Astrocyte (in vitro differentiated cells and primary cell): Measurements from ENCODE around the gene CNTNAP4. TPM values are rescaled to one million over a fixed set of nuclear protein-coding genes. Genes with fewer than 3 reads are reported as not detected.

Experiments used
- DNase-seq: peaks from one replicate; pipeline ENCODE4 v3.0.0-alpha.2; 2010; ENCODE audit warnings: low read depth
- FAIRE-seq: peaks from 2 replicates; lab custom pipeline; 2011; peaks lifted over from hg19 to GRCh38; lab: Jason Lieb, UNC
- H2AFZ ChIP-seq: 2 replicates; pipeline ENCODE4 v1.6.0; 2012; ENCODE audit warnings: low read depth, low read length, inconsistent platforms
- H3K27ac ChIP-seq: 2 replicates; pipeline ENCODE4 v1.5.1; 2011; ENCODE audit warnings: low read depth, low read length, inconsistent platforms
- H3K27me3 ChIP-seq: 2 replicates; pipeline ENCODE4 v1.6.0; 2011; ENCODE audit warnings: low read length, inconsistent platforms; ENCODE audit not compliant: insufficient read depth
- H3K36me3 ChIP-seq: 2 replicates; pipeline ENCODE4 v1.5.1; 2011; ENCODE audit warnings: low read length, inconsistent platforms; ENCODE audit not compliant: insufficient read depth
- H3K4me1 ChIP-seq: 2 replicates; pipeline ENCODE4 v1.5.1; 2011; ENCODE audit warnings: low read length, inconsistent platforms; ENCODE audit not compliant: insufficient read depth
- H3K4me2 ChIP-seq: 2 replicates; pipeline ENCODE4 v1.6.0; 2012; ENCODE audit warnings: low read length, inconsistent platforms
- H3K4me3 ChIP-seq: 2 replicates; pipeline ENCODE4 v1.5.1; 2011; ENCODE audit warnings: low read depth, mild to moderate bottlenecking, low read length, inconsistent platforms; ENCODE audit not compliant: insufficient read depth
- H3K79me2 ChIP-seq: 2 replicates; pipeline ENCODE4 v1.6.0; 2012; ENCODE audit warnings: mild to moderate bottlenecking, low read length, inconsistent platforms; ENCODE audit not compliant: insufficient read depth
- H3K9ac ChIP-seq: 2 replicates; pipeline ENCODE4 v1.6.0; 2012; ENCODE audit warnings: mild to moderate bottlenecking, low read length, inconsistent platforms
- H3K9me3 ChIP-seq: 2 replicates; pipeline ENCODE4 v1.5.1; 2012; ENCODE audit warnings: low read depth, mild to moderate bottlenecking, low read length, inconsistent platforms; ENCODE audit not compliant: insufficient read depth
- H4K20me1 ChIP-seq: 2 replicates; pipeline ENCODE4 v1.6.0; 2012; ENCODE audit warnings: low read length, inconsistent platforms; ENCODE audit not compliant: insufficient read depth
- H3K27ac Mint-ChIP-seq: one replicate; pipeline ENCODE4 v1.8.0; 2021; ENCODE audit warnings: mild to moderate bottlenecking, mixed read lengths; ENCODE audit not compliant: unreplicated experiment
- H3K27me3 Mint-ChIP-seq: one replicate; pipeline ENCODE4 v1.8.0; 2021; ENCODE audit warnings: low read depth, mixed read lengths; ENCODE audit not compliant: unreplicated experiment
- H3K36me3 Mint-ChIP-seq: one replicate; pipeline ENCODE4 v1.8.0; 2021; ENCODE audit warnings: low read depth, mixed read lengths; ENCODE audit not compliant: unreplicated experiment
- H3K4me1 Mint-ChIP-seq: one replicate; pipeline ENCODE4 v1.8.0; 2021; ENCODE audit warnings: low read depth, mixed read lengths; ENCODE audit not compliant: unreplicated experiment
- H3K4me3 Mint-ChIP-seq: one replicate; pipeline ENCODE4 v1.8.0; 2021; ENCODE audit warnings: mild to moderate bottlenecking, moderate library complexity, mixed read lengths; ENCODE audit not compliant: unreplicated experiment
- H3K9me3 Mint-ChIP-seq: one replicate; pipeline ENCODE4 v1.8.0; 2021; ENCODE audit warnings: mild to moderate bottlenecking, mixed read lengths; ENCODE audit not compliant: unreplicated experiment
- EZH2 ChIP-seq: IDR thresholded peaks from 2 replicates; pipeline ENCODE4 v1.6.1; 2012; ENCODE audit warnings: mild to moderate bottlenecking, low read length, inconsistent platforms; ENCODE audit not compliant: insufficient read depth
- total RNA-seq: library from RNA; stranded (reverse); gene quantifications from 2 replicates; pipeline ENCODE4 v1.2.1, GENCODE V29; 2021
- TF ChIP-seq, protein P1 (sequence below): IDR thresholded peaks from 2 replicates; pipeline ENCODE4 v1.5.1; 2011; ENCODE audit warnings: low read depth, mild to moderate bottlenecking, inconsistent platforms, low read length, moderate library complexity; ENCODE audit not compliant: insufficient read depth

Gene CNTNAP4
- total RNA-seq, 1 donor from 2014 or later, result not detected

DNA sequence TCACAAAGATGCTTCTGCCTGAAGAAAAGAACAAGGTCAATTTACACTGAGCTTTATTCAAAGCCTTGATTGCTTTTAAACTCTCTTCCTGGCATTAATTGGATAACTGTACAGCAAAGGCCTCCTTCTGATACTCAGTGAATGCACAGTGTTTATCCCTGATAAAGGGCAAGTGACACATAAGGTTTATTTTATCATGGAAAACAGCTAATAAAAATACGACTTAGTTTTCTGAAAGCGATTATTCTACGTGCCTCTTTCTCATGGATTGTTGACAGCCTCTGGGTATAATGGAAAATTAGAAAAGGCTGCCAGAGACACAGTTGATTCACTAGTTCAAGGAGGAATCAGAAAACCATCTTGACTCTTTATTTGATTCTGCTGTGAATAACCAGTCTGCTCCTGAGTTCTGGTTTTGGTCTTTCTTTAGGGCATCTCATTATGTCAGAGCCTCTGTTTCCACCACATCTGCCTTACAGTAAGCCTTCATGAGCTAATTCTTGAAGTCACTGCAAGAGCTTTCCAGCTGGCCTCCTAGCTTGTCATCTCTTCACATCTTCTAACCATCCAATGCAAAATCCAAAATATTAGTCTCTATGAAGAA lies 212.9 kb downstream of the CNTNAP4 start:
- no peak overlapping the region for H2AFZ ChIP-seq
- no peaks in the 10 kb centered on the region for H3K27me3 Mint-ChIP-seq

GRCh38 chr16:76500006-76500405 lies 222.8 kb downstream of the CNTNAP4 start:
- Mint-ChIP-seq H3K27ac (no peak overlapping the region), H3K36me3 (no peaks in the 10 kb centered on the region)
- H4K20me1 ChIP-seq, result no peaks in the 10 kb centered on the region

More for the DNA sequence above, 212.9 kb downstream of the CNTNAP4 start:
- FAIRE-seq, result no peak
- H3K36me3 Mint-ChIP-seq, result no peaks in the 10 kb centered on the region
- H3K9me3 Mint-ChIP-seq, result no peaks in the 10 kb centered on the region
- no peak overlapping the region for H3K27ac ChIP-seq
- no peak for DNase-seq
- no peaks in the 10 kb centered on the region for H4K20me1 ChIP-seq
- H3K9ac ChIP-seq, result no peak overlapping the region
- H3K4me1 ChIP-seq, result no peaks in the 10 kb centered on the region
- no peaks in the 10 kb centered on the region for H3K27me3 ChIP-seq
- TF ChIP-seq, protein P1, sequence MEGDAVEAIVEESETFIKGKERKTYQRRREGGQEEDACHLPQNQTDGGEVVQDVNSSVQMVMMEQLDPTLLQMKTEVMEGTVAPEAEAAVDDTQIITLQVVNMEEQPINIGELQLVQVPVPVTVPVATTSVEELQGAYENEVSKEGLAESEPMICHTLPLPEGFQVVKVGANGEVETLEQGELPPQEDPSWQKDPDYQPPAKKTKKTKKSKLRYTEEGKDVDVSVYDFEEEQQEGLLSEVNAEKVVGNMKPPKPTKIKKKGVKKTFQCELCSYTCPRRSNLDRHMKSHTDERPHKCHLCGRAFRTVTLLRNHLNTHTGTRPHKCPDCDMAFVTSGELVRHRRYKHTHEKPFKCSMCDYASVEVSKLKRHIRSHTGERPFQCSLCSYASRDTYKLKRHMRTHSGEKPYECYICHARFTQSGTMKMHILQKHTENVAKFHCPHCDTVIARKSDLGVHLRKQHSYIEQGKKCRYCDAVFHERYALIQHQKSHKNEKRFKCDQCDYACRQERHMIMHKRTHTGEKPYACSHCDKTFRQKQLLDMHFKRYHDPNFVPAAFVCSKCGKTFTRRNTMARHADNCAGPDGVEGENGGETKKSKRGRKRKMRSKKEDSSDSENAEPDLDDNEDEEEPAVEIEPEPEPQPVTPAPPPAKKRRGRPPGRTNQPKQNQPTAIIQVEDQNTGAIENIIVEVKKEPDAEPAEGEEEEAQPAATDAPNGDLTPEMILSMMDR, result no peak
- no peak for TF ChIP-seq EZH2
- no peak overlapping the region for H3K4me2 ChIP-seq
- no peak overlapping the region for H3K4me3 Mint-ChIP-seq
- no peaks in the 10 kb centered on the region for H3K36me3 ChIP-seq
- H3K27ac Mint-ChIP-seq, result no peak overlapping the region
- H3K4me3 ChIP-seq, result no peak overlapping the region
- H3K9me3 ChIP-seq, result no peaks in the 10 kb centered on the region
- no peaks in the 10 kb centered on the region for H3K79me2 ChIP-seq
- no peaks in the 10 kb centered on the region for H3K4me1 Mint-ChIP-seq

GRCh38 chr16:76502063-76502462 lies 224.9 kb downstream of the CNTNAP4 start:
- H4K20me1 ChIP-seq, result no peaks in the 10 kb centered on the region
- no peaks in the 10 kb centered on the region for H3K79me2 ChIP-seq
- no peaks in the 10 kb centered on the region for H3K36me3 Mint-ChIP-seq
- no peak overlapping the region for H3K27ac ChIP-seq
- H3K9me3 Mint-ChIP-seq, result no peaks in the 10 kb centered on the region
- H3K4me3 ChIP-seq, result no peak overlapping the region
- H3K36me3 ChIP-seq, result no peaks in the 10 kb centered on the region
- no peak overlapping the region for H3K4me2 ChIP-seq
- TF ChIP-seq, protein P1, result no peak
- no peak for TF ChIP-seq EZH2
- H2AFZ ChIP-seq, result no peak overlapping the region
- no peak for DNase-seq
- no peaks in the 10 kb centered on the region for H3K4me1 Mint-ChIP-seq
- no peak overlapping the region for H3K27ac Mint-ChIP-seq
- no peak overlapping the region for H3K9ac ChIP-seq
- no peak for FAIRE-seq
- H3K27me3 Mint-ChIP-seq, result no peaks in the 10 kb centered on the region
- no peaks in the 10 kb centered on the region for H3K4me1 ChIP-seq
- no peaks in the 10 kb centered on the region for H3K27me3 ChIP-seq
- peaks cover 2% of the 10 kb centered on the region for H3K9me3 ChIP-seq
- no peak overlapping the region for H3K4me3 Mint-ChIP-seq

More at GRCh38 chr16:76500006-76500405, 222.8 kb downstream of the CNTNAP4 start:
- Histone ChIP-seq H2AFZ (no peak overlapping the region), H3K4me3 (no peak overlapping the region), H3K4me2 (no peak overlapping the region), H3K9me3 (peaks cover 2% of the 10 kb centered on the region), H3K27me3 (no peaks in the 10 kb centered on the region), H3K36me3 (no peaks in the 10 kb centered on the region), H3K79me2 (no peaks in the 10 kb centered on the region), H3K27ac (no peak overlapping the region), H3K9ac (no peak overlapping the region), H3K4me1 (no peaks in the 10 kb centered on the region)
- Mint-ChIP-seq H3K4me3 (no peak overlapping the region), H3K9me3 (no peaks in the 10 kb centered on the region), H3K4me1 (no peaks in the 10 kb centered on the region), H3K27me3 (no peaks in the 10 kb centered on the region)
- DNase-seq (no peak), FAIRE-seq (no peak)
- TF ChIP-seq, protein P1, result no peak
- TF ChIP-seq EZH2, result no peak
